ENCODE measurements around the gene SYNE1.

SYNE1 gene

GRCh38 chr6:152420696-152421095 is 216.5 kb downstream of the SYNE1 start:
- H3K27me3 ChIP-seq (ENCODE audit: control insufficient read depth, insufficient read depth, low read length), result no peaks in the 10 kb centered on the region
- no peak overlapping the region for H3K4me3 ChIP-seq (ENCODE audit: low read depth, low read length)

GRCh38 chr6:152418551-152418950 is 218.6 kb downstream of the SYNE1 start:
- H3K27ac ChIP-seq (ENCODE audit: low read depth, low read length), result no peak overlapping the region
- no peaks in the 10 kb centered on the region for H3K4me1 ChIP-seq (ENCODE audit: control insufficient read depth, insufficient read depth, low read length)
- H3K27me3 ChIP-seq (ENCODE audit: control insufficient read depth, insufficient read depth, low read length), result no peaks in the 10 kb centered on the region
- no peak overlapping the region for H3K4me3 ChIP-seq (ENCODE audit: low read depth, low read length)
- H3K36me3 ChIP-seq (ENCODE audit: control insufficient read depth, insufficient read depth, low read length), result no peaks in the 10 kb centered on the region
- peaks cover 7% of the 10 kb centered on the region for H3K9me3 ChIP-seq (ENCODE audit: control insufficient read depth, insufficient read depth, low read depth, low read length)
- no peak overlapping the region for H3K9ac ChIP-seq (ENCODE audit: low read length)

More at GRCh38 chr6:152420696-152421095, 216.5 kb downstream of the SYNE1 start:
- Histone ChIP-seq H3K9me3 (ENCODE audit: control insufficient read depth, insufficient read depth, low read depth, low read length) (peaks cover 7% of the 10 kb centered on the region), H3K27ac (ENCODE audit: low read depth, low read length) (no peak overlapping the region), H3K4me1 (ENCODE audit: control insufficient read depth, insufficient read depth, low read length) (no peaks in the 10 kb centered on the region), H3K9ac (ENCODE audit: low read length) (no peak overlapping the region), H3K36me3 (ENCODE audit: control insufficient read depth, insufficient read depth, low read length) (no peaks in the 10 kb centered on the region)

GRCh38 chr6:152416652-152417051 is 220.5 kb downstream of the SYNE1 start:
- no peak overlapping the region for H3K9ac ChIP-seq (ENCODE audit: low read length)
- H3K4me3 ChIP-seq (ENCODE audit: low read depth, low read length), result no peak overlapping the region
- H3K27me3 ChIP-seq (ENCODE audit: control insufficient read depth, insufficient read depth, low read length), result no peaks in the 10 kb centered on the region
- H3K4me1 ChIP-seq (ENCODE audit: control insufficient read depth, insufficient read depth, low read length), result no peaks in the 10 kb centered on the region
- no peak overlapping the region for H3K27ac ChIP-seq (ENCODE audit: low read depth, low read length)
- H3K9me3 ChIP-seq (ENCODE audit: control insufficient read depth, insufficient read depth, low read depth, low read length), result peaks cover 7% of the 10 kb centered on the region
- H3K36me3 ChIP-seq (ENCODE audit: control insufficient read depth, insufficient read depth, low read length), result no peaks in the 10 kb centered on the region

- peaks cover 7% of the 10 kb centered on the region; the same call in 1 of the 2 replicates for H3K4me1 ChIP-seq (ENCODE audit: control insufficient read depth, insufficient read depth, low read length)
- no peaks in the 10 kb centered on the region for H3K27me3 ChIP-seq (ENCODE audit: control insufficient read depth, insufficient read depth, low read length)
- no peaks in the 10 kb centered on the region for H3K9me3 ChIP-seq (ENCODE audit: control insufficient read depth, insufficient read depth, low read depth, low read length)
- no peak overlapping the region for H3K4me3 ChIP-seq (ENCODE audit: low read depth, low read length)
- no peak overlapping the region for H3K27ac ChIP-seq (ENCODE audit: low read depth, low read length)
- no peak overlapping the region for H3K9ac ChIP-seq (ENCODE audit: low read length)
- H3K36me3 ChIP-seq (ENCODE audit: control insufficient read depth, insufficient read depth, low read length), result no peaks in the 10 kb centered on the region
These were observed 232.1 kb downstream of the SYNE1 start for GRCh38 chr6:152404936-152405595.

- no peaks in the 10 kb centered on the region for H3K36me3 ChIP-seq (ENCODE audit: control insufficient read depth, insufficient read depth, low read length)
- no peak overlapping the region for H3K27ac ChIP-seq (ENCODE audit: low read depth, low read length)
- H3K4me3 ChIP-seq (ENCODE audit: low read depth, low read length), result no peak overlapping the region
- H3K27me3 ChIP-seq (ENCODE audit: control insufficient read depth, insufficient read depth, low read length), result no peaks in the 10 kb centered on the region
- peaks cover 7% of the 10 kb centered on the region; the same call in 1 of the 2 replicates for H3K4me1 ChIP-seq (ENCODE audit: control insufficient read depth, insufficient read depth, low read length)
- no peaks in the 10 kb centered on the region for H3K9me3 ChIP-seq (ENCODE audit: control insufficient read depth, insufficient read depth, low read depth, low read length)
- H3K9ac ChIP-seq (ENCODE audit: low read length), result no peak overlapping the region
These were observed 232.9 kb downstream of the SYNE1 start for GRCh38 chr6:152404086-152404857.

- H3K27me3 ChIP-seq (ENCODE audit: control insufficient read depth, insufficient read depth, low read length), result no peaks in the 10 kb centered on the region
- H3K27ac ChIP-seq (ENCODE audit: low read depth, low read length), result no peak overlapping the region
- H3K4me3 ChIP-seq (ENCODE audit: low read depth, low read length), result no peak overlapping the region
- H3K9me3 ChIP-seq (ENCODE audit: control insufficient read depth, insufficient read depth, low read depth, low read length), result no peaks in the 10 kb centered on the region
- no peaks in the 10 kb centered on the region for H3K36me3 ChIP-seq (ENCODE audit: control insufficient read depth, insufficient read depth, low read length)
- no peak overlapping the region for H3K9ac ChIP-seq (ENCODE audit: low read length)
- peaks cover 7% of the 10 kb centered on the region; the same call in 1 of the 2 replicates for H3K4me1 ChIP-seq (ENCODE audit: control insufficient read depth, insufficient read depth, low read length)
These were observed 234.4 kb downstream of the SYNE1 start for GRCh38 chr6:152402791-152403190.

- no peaks in the 10 kb centered on the region for H3K9me3 ChIP-seq (ENCODE audit: control insufficient read depth, insufficient read depth, low read depth, low read length)
- H3K4me3 ChIP-seq (ENCODE audit: low read depth, low read length), result no peak overlapping the region
- peaks cover 7% of the 10 kb centered on the region; the same call in 1 of the 2 replicates for H3K4me1 ChIP-seq (ENCODE audit: control insufficient read depth, insufficient read depth, low read length)
- no peaks in the 10 kb centered on the region for H3K36me3 ChIP-seq (ENCODE audit: control insufficient read depth, insufficient read depth, low read length)
- no peak overlapping the region for H3K27ac ChIP-seq (ENCODE audit: low read depth, low read length)
- H3K27me3 ChIP-seq (ENCODE audit: control insufficient read depth, insufficient read depth, low read length), result no peaks in the 10 kb centered on the region
- no peak overlapping the region for H3K9ac ChIP-seq (ENCODE audit: low read length)
These were observed 235.2 kb downstream of the SYNE1 start for GRCh38 chr6:152401978-152402377.

- H3K4me3 ChIP-seq (ENCODE audit: low read depth, low read length), result no peak overlapping the region
- H3K4me1 ChIP-seq (ENCODE audit: control insufficient read depth, insufficient read depth, low read length), result peaks cover 7% of the 10 kb centered on the region; the same call in 1 of the 2 replicates
- no peaks in the 10 kb centered on the region for H3K9me3 ChIP-seq (ENCODE audit: control insufficient read depth, insufficient read depth, low read depth, low read length)
- no peak overlapping the region for H3K9ac ChIP-seq (ENCODE audit: low read length)
- no peak overlapping the region for H3K27ac ChIP-seq (ENCODE audit: low read depth, low read length)
- H3K36me3 ChIP-seq (ENCODE audit: control insufficient read depth, insufficient read depth, low read length), result no peaks in the 10 kb centered on the region
- H3K27me3 ChIP-seq (ENCODE audit: control insufficient read depth, insufficient read depth, low read length), result no peaks in the 10 kb centered on the region
These were observed 237.8 kb downstream of the SYNE1 start for GRCh38 chr6:152399399-152399798.

- H3K9me3 ChIP-seq (ENCODE audit: control insufficient read depth, insufficient read depth, low read depth, low read length), result no peaks in the 10 kb centered on the region
- no peak overlapping the region for H3K4me3 ChIP-seq (ENCODE audit: low read depth, low read length)
- no peak overlapping the region for H3K9ac ChIP-seq (ENCODE audit: low read length)
- no peaks in the 10 kb centered on the region for H3K27me3 ChIP-seq (ENCODE audit: control insufficient read depth, insufficient read depth, low read length)
- H3K36me3 ChIP-seq (ENCODE audit: control insufficient read depth, insufficient read depth, low read length), result no peaks in the 10 kb centered on the region
- peaks cover 7% of the 10 kb centered on the region; the same call in 1 of the 2 replicates for H3K4me1 ChIP-seq (ENCODE audit: control insufficient read depth, insufficient read depth, low read length)
- no peak overlapping the region for H3K27ac ChIP-seq (ENCODE audit: low read depth, low read length)
These were observed 238.2 kb downstream of the SYNE1 start for GRCh38 chr6:152398993-152399392.

GRCh38 chr6:152398316-152398715 is 238.8 kb downstream of the SYNE1 start:
- H3K27ac ChIP-seq (ENCODE audit: low read depth, low read length), result no peak overlapping the region
- peaks cover 7% of the 10 kb centered on the region; the same call in 1 of the 2 replicates for H3K4me1 ChIP-seq (ENCODE audit: control insufficient read depth, insufficient read depth, low read length)
- H3K4me3 ChIP-seq (ENCODE audit: low read depth, low read length), result no peak overlapping the region
- H3K27me3 ChIP-seq (ENCODE audit: control insufficient read depth, insufficient read depth, low read length), result no peaks in the 10 kb centered on the region
- H3K36me3 ChIP-seq (ENCODE audit: control insufficient read depth, insufficient read depth, low read length), result no peaks in the 10 kb centered on the region
- no peak overlapping the region for H3K9ac ChIP-seq (ENCODE audit: low read length)
- H3K9me3 ChIP-seq (ENCODE audit: control insufficient read depth, insufficient read depth, low read depth, low read length), result no peaks in the 10 kb centered on the region

GRCh38 chr6:152394303-152394702 is 242.9 kb downstream of the SYNE1 start:
- no peak overlapping the region for H3K4me3 ChIP-seq (ENCODE audit: low read depth, low read length)
- no peaks in the 10 kb centered on the region; the same call in 1 of the 2 replicates for H3K4me1 ChIP-seq (ENCODE audit: control insufficient read depth, insufficient read depth, low read length)
- no peaks in the 10 kb centered on the region for H3K36me3 ChIP-seq (ENCODE audit: control insufficient read depth, insufficient read depth, low read length)
- H3K27ac ChIP-seq (ENCODE audit: low read depth, low read length), result no peak overlapping the region
- no peaks in the 10 kb centered on the region for H3K27me3 ChIP-seq (ENCODE audit: control insufficient read depth, insufficient read depth, low read length)
- H3K9me3 ChIP-seq (ENCODE audit: control insufficient read depth, insufficient read depth, low read depth, low read length), result no peaks in the 10 kb centered on the region
- H3K9ac ChIP-seq (ENCODE audit: low read length), result no peak overlapping the region

Measured in HUES6 (cell line).